ENCODE measurements around the gene WDFY2.

The WDFY2 gene

GRCh38 chr13:51804295-51805172 lies 220.3 kb downstream of the WDFY2 start:
- no peak for DNase-seq

GRCh38 chr13:51805313-51805712 lies 221.1 kb downstream of the WDFY2 start:
- DNase-seq: no peak

- DNase-seq: no peak
Observed at GRCh38 chr13:51805925-51806324, 221.7 kb downstream of the WDFY2 start.

- DNase-seq: no peak
Observed at GRCh38 chr13:51806566-51806965, 222.3 kb downstream of the WDFY2 start.

- DNase-seq: no peak
Observed at GRCh38 chr13:51807041-51807440, 222.8 kb downstream of the WDFY2 start.

- DNase-seq: no peak
Observed at GRCh38 chr13:51808811-51809210, 224.5 kb downstream of the WDFY2 start.

- peak; percentile 38 for DNase-seq
Observed at GRCh38 chr13:51811046-51811445, 226.8 kb downstream of the WDFY2 start.

- no peak for DNase-seq
Observed at GRCh38 chr13:51811920-51812451, 227.7 kb downstream of the WDFY2 start.

- no peak for DNase-seq
Observed at GRCh38 chr13:51814071-51814470, 229.8 kb downstream of the WDFY2 start.

- DNase-seq: peak; percentile 65
Observed at GRCh38 chr13:51814825-51815650, 230.8 kb downstream of the WDFY2 start.

- no peak for DNase-seq
Observed at GRCh38 chr13:51815848-51816247, 231.6 kb downstream of the WDFY2 start.

GRCh38 chr13:51816604-51817249 lies 232.5 kb downstream of the WDFY2 start:
- DNase-seq: no peak

Measured in NCI-H345 (cell line).